Keratinocyte (primary cell): ENCODE measurements around the gene CSNK1A1. TPM values are rescaled to one million over a fixed set of nuclear protein-coding genes. Genes with fewer than 3 reads are reported as not detected.

ENCODE experiments used
- DNase-seq: peaks from one replicate; pipeline ENCODE4 v3.0.0-alpha.2; 2011; ENCODE audit warnings: low read depth, missing footprints, low spot score
- FAIRE-seq: peaks from 2 replicates; lab custom pipeline; 2011; peaks lifted over from hg19 to GRCh38; lab: Jason Lieb, UNC
- H2AFZ ChIP-seq: 2 replicates; pipeline ENCODE4 v1.6.0; 2012; ENCODE audit warnings: low read length, control low read depth, inconsistent platforms; ENCODE audit not compliant: control insufficient read depth
- H3K27ac ChIP-seq: 2 replicates; pipeline ENCODE4 v1.5.1; 2011; ENCODE audit warnings: low read length; ENCODE audit not compliant: control insufficient read depth, insufficient read depth
- H3K27me3 ChIP-seq: 3 replicates; pipeline ENCODE4 v1.6.0; 2011; ENCODE audit warnings: low read length; ENCODE audit not compliant: control insufficient read depth, insufficient read depth; ENCODE audit errors: extremely low read depth
- H3K36me3 ChIP-seq, 2 experiments: 2 replicates in 1 of 2; 3 replicates in 1 of 2; pipeline ENCODE4 v1.5.1; 2011; ENCODE audit warnings: low read length in 2 of 2, mild to moderate bottlenecking in 1 of 2; ENCODE audit not compliant: control insufficient read depth in 2 of 2, insufficient read depth in 2 of 2; ENCODE audit errors: extremely low read depth in 1 of 2
- H3K4me1 ChIP-seq: 3 replicates; pipeline ENCODE4 v1.5.1; 2011; ENCODE audit warnings: low read length; ENCODE audit not compliant: control insufficient read depth, insufficient read depth; ENCODE audit errors: extremely low read depth
- H3K4me2 ChIP-seq: 3 replicates; pipeline ENCODE4 v1.6.0; 2011; ENCODE audit warnings: low read depth, low read length; ENCODE audit not compliant: control insufficient read depth, insufficient read depth; ENCODE audit errors: extremely low read depth
- H3K4me3 ChIP-seq, 3 experiments: fragments of 200-600 bp in 1 of 3; sonication (generic) in 1 of 3; 2 replicates in 2 of 3; 3 replicates in 1 of 3; pipeline ENCODE4 v1.5.1; 2011 to 2016; ENCODE audit warnings: low read length in 3 of 3, mild to moderate bottlenecking in 3 of 3, control low read depth in 2 of 3, inconsistent platforms in 1 of 3, low read depth in 1 of 3, mixed read lengths in 1 of 3, mixed run types in 1 of 3, moderate library complexity in 1 of 3; ENCODE audit not compliant: control insufficient read depth in 2 of 3, insufficient read depth in 2 of 3; ENCODE audit errors: extremely low read depth in 1 of 3
- H3K79me2 ChIP-seq: 2 replicates; pipeline ENCODE4 v1.6.0; 2012; ENCODE audit warnings: low read length; ENCODE audit not compliant: control insufficient read depth, insufficient read depth
- H3K9ac ChIP-seq: 3 replicates; pipeline ENCODE4 v1.6.0; 2011; ENCODE audit warnings: low read length; ENCODE audit not compliant: control insufficient read depth, insufficient read depth; ENCODE audit errors: extremely low read depth
- H3K9me1 ChIP-seq: 3 replicates; pipeline ENCODE4 v1.6.0; 2011; ENCODE audit warnings: low read length; ENCODE audit not compliant: control insufficient read depth, insufficient read depth; ENCODE audit errors: extremely low read depth
- H3K9me3 ChIP-seq: 2 replicates; pipeline ENCODE4 v1.5.1; 2012; ENCODE audit warnings: low read depth, low read length; ENCODE audit not compliant: control insufficient read depth
- H4K20me1 ChIP-seq: 3 replicates; pipeline ENCODE4 v1.6.0; 2011; ENCODE audit warnings: low read length; ENCODE audit not compliant: control insufficient read depth, insufficient read depth; ENCODE audit errors: extremely low read depth
- CTCF ChIP-seq, 3 experiments: IDR thresholded peaks in 1 of 3; conservative IDR thresholded peaks in 1 of 3; optimal IDR thresholded peaks in 1 of 3; 2 replicates in 2 of 3; 3 replicates in 1 of 3; pipeline versions ENCODE3 to v1.5.1; 2011; ENCODE audit warnings: low read length in 3 of 3, mild to moderate bottlenecking in 3 of 3, moderate library complexity in 2 of 3, control low read depth in 1 of 3, inconsistent platforms in 1 of 3; ENCODE audit not compliant: insufficient read depth in 2 of 3; ENCODE audit errors: extremely low read depth in 1 of 3
- EZH2 ChIP-seq: IDR thresholded peaks from one replicate; pipeline ENCODE4 v1.6.1; 2012; ENCODE audit warnings: inconsistent platforms, mild to moderate bottlenecking, low read length, moderate library complexity
- dilution Hi-C: fragments of 300-500 bp; cut with MboI; formaldehyde crosslinking; loops from one replicate; pipeline ENCODE4 v1.7.0; 2020; ENCODE audit warnings: low sequenced_read_pairs; ENCODE audit not compliant: extremely low pct_ligation_motif_present
- polyA plus RNA-seq, 5 experiments: library from polyadenylated mRNA; depleted of rRNA in 3 of 5; stranded (reverse) in 3 of 5; stranded (forward) in 1 of 5; unstranded in 1 of 5; fragments of >200 nt; gene quantifications; 1 replicate in 1 of 5; 2 replicates in 3 of 5; 3 replicates in 1 of 5; pipeline versions ENCODE4 v1.2.1 to v1.2.3, GENCODE V29; 2011 to 2012; ENCODE audit warnings: missing spikeins in 2 of 5, low read depth in 1 of 5, low replicate concordance in 1 of 5

The CSNK1A1 gene
- polyA plus RNA-seq, 1 donor (not counting 4 experiments of a cell fraction or from before 2014, with no cell fraction given), result 289 TPM

DNA sequence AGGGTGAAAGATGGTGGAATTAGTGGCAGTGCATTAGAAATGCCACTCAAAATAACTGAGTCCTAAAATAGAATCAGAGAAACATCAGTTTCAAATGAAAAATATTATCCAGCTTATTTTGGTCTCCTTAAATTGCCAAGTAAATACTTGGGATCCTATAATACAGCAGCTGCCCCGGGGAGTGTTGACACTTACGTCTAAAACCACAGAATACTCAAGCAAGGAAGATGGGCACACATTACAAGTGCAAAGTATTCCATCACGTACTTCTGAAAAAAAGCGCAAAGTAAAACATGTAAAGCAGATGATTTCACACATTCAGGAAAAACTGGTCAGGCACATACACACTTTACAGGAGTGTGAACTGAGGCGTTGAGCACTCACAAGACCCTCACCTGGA lies 27.7 kb upstream of the CSNK1A1 start:
- no peak overlapping the region for H3K9ac ChIP-seq
- H3K4me2 ChIP-seq, result no peak overlapping the region
- no peaks in the 10 kb centered on the region for H3K79me2 ChIP-seq
- peaks cover 23% of the 10 kb centered on the region for H3K4me1 ChIP-seq
- no peaks in the 10 kb centered on the region for H3K9me3 ChIP-seq
- no peaks in the 10 kb centered on the region for H3K36me3 ChIP-seq
- no peak overlapping the region for H3K27ac ChIP-seq
- FAIRE-seq (no peak), DNase-seq (no peak)
- dilution Hi-C loops, result no loop called here
- H4K20me1 ChIP-seq, result no peaks in the 10 kb centered on the region
- no peaks in the 10 kb centered on the region for H3K27me3 ChIP-seq
- no peak overlapping the region for H3K4me3 ChIP-seq
- TF ChIP-seq EZH2, result no peak
- no peak for TF ChIP-seq CTCF (optimal IDR thresholded peaks at IDR 0.05 in 1 of 3, IDR thresholded peaks at IDR 0.05 in 1 of 3, conservative IDR thresholded peaks at IDR 0.05 in 1 of 3; ENCODE audit: extremely low read depth in 1 of 3, insufficient read depth in 2 of 3, low read length in 3 of 3)
- H3K9me1 ChIP-seq, result no peaks in the 10 kb centered on the region
- no peak overlapping the region for H2AFZ ChIP-seq

DNA sequence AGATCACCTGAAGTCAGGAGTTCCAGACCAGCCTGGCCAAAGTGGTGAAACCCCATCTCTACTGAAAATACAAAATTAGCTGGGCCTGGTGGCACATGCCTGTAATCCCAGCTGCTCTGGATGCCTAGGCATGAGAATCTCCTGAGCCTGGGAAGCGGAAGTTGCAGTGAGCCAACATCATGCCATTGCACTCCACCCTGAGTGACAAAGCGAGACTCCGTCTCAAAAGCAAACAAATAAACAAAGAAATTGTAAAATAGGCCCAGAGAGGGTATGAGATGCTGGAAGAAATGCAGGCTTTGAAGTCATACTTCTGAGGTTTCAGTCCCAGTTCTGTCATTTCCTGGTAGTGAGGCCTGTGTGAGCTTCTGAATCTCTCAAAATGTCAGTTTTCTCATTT lies 24.8 kb upstream of the CSNK1A1 start:
- Histone ChIP-seq H4K20me1 (no peaks in the 10 kb centered on the region), H2AFZ (no peak overlapping the region), H3K9ac (no peak overlapping the region), H3K4me2 (no peak overlapping the region), H3K36me3 (no peaks in the 10 kb centered on the region), H3K9me3 (no peaks in the 10 kb centered on the region), H3K9me1 (no peaks in the 10 kb centered on the region), H3K4me3 (no peak overlapping the region), H3K27me3 (no peaks in the 10 kb centered on the region), H3K79me2 (no peaks in the 10 kb centered on the region), H3K4me1 (peaks cover 7% of the 10 kb centered on the region), H3K27ac (no peak overlapping the region)
- DNase-seq (no peak), FAIRE-seq (no peak)
- dilution Hi-C loops, result no loop called here
- TF ChIP-seq EZH2 (no peak), CTCF (optimal IDR thresholded peaks at IDR 0.05 in 1 of 3, IDR thresholded peaks at IDR 0.05 in 1 of 3, conservative IDR thresholded peaks at IDR 0.05 in 1 of 3; ENCODE audit: extremely low read depth in 1 of 3, insufficient read depth in 2 of 3, low read length in 3 of 3) (no peak)
